ENCODE measurements around the gene DCBLD2. TPM values are rescaled to one million over a fixed set of nuclear protein-coding genes. Genes with fewer than 3 reads are reported as not detected.

The DCBLD2 gene
- total and polyA plus RNA-seq, 2 of the 13 experiments (the other 11 are each of a cell fraction or from before 2014, with no cell fraction given): 43.8 to 56.9 TPM

DNA sequence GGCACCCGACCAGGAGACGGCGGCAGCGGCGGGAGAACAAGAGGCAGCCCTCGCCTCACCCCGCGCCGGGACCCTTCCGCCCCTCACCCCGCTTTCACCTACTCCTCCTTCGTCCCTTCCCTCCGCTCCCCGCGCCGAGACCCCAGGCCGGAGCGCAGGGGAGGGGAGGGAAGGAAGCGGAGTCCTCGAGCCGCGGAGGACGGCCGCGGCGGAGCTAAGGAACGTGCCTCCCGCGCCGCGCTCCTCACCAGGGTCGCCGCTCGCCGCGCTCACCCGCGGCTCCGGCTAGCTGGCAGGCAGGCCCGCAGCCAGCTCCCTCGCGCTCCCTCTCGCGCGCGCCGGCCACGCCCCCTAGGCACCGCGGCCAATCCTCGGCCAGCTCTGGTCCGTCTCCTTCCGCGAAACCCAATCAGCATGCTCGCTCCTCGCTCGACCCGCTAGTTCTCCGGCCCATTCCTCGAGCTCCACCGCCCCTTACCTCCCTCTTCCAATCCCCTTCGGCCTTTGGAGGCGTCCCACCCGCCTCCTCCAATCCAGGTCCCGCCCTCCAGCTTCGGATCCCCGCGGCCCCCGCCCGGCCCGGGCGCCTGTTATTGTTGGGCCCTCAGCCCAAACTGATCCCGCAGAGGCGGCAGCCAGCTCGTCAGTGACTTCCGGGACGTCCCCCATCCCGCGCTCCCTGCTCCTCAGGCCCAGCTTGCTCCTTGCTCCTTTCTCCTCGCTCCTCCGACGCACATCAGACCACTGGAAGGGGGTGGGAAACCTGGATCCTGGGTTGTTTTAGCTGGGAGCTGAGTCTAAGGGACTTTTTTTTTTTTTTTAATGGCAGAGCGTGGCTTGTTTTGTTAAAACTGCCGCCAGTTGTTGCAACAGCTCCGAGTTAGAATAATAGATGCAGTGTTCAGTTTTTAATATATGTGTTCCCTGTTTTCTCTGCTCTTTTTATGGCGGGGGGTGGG lies at the start of gene DCBLD2 (continued):
- no peak for TF ChIP-seq ZNF710 (CRISPR knock-in tag; IDR thresholded peaks at IDR 0.05; ENCODE audit: borderline replicate concordance)
- TF ChIP-seq ZNF468 (CRISPR knock-in tag; IDR thresholded peaks at IDR 0.05): no peak
- no peak for TF ChIP-seq CCAR2 (optimal IDR thresholded peaks at IDR 0.05; ENCODE audit: low read depth, low read length)
- no peak for TF ChIP-seq ZNF337 (CRISPR knock-in tag; IDR thresholded peaks at IDR 0.05; ENCODE audit: borderline replicate concordance, low read depth)
- TF ChIP-seq ZNF136 (CRISPR knock-in tag; IDR thresholded peaks at IDR 0.05; ENCODE audit: low read depth): 0 out of 2 replicates have a peak, but pooled peaks have one; percentile 31
- TF ChIP-seq HNRNPLL (IDR thresholded peaks at IDR 0.05; ENCODE audit: low read depth, low read length, poor library complexity, severe bottlenecking): peak; percentile 71
- TF ChIP-seq, protein P1, sequence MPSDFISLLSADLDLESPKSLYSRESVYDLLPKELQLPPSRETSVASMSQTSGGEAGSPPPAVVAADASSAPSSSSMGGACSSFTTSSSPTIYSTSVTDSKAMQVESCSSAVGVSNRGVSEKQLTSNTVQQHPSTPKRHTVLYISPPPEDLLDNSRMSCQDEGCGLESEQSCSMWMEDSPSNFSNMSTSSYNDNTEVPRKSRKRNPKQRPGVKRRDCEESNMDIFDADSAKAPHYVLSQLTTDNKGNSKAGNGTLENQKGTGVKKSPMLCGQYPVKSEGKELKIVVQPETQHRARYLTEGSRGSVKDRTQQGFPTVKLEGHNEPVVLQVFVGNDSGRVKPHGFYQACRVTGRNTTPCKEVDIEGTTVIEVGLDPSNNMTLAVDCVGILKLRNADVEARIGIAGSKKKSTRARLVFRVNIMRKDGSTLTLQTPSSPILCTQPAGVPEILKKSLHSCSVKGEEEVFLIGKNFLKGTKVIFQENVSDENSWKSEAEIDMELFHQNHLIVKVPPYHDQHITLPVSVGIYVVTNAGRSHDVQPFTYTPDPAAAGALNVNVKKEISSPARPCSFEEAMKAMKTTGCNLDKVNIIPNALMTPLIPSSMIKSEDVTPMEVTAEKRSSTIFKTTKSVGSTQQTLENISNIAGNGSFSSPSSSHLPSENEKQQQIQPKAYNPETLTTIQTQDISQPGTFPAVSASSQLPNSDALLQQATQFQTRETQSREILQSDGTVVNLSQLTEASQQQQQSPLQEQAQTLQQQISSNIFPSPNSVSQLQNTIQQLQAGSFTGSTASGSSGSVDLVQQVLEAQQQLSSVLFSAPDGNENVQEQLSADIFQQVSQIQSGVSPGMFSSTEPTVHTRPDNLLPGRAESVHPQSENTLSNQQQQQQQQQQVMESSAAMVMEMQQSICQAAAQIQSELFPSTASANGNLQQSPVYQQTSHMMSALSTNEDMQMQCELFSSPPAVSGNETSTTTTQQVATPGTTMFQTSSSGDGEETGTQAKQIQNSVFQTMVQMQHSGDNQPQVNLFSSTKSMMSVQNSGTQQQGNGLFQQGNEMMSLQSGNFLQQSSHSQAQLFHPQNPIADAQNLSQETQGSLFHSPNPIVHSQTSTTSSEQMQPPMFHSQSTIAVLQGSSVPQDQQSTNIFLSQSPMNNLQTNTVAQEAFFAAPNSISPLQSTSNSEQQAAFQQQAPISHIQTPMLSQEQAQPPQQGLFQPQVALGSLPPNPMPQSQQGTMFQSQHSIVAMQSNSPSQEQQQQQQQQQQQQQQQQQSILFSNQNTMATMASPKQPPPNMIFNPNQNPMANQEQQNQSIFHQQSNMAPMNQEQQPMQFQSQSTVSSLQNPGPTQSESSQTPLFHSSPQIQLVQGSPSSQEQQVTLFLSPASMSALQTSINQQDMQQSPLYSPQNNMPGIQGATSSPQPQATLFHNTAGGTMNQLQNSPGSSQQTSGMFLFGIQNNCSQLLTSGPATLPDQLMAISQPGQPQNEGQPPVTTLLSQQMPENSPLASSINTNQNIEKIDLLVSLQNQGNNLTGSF (CRISPR knock-in tag; IDR thresholded peaks at IDR 0.05): peak; percentile 40; the same call in 1 of the 2 replicates
- no peak for TF ChIP-seq ZXDC (CRISPR knock-in tag; IDR thresholded peaks at IDR 0.05)
- TF ChIP-seq, protein P2, sequence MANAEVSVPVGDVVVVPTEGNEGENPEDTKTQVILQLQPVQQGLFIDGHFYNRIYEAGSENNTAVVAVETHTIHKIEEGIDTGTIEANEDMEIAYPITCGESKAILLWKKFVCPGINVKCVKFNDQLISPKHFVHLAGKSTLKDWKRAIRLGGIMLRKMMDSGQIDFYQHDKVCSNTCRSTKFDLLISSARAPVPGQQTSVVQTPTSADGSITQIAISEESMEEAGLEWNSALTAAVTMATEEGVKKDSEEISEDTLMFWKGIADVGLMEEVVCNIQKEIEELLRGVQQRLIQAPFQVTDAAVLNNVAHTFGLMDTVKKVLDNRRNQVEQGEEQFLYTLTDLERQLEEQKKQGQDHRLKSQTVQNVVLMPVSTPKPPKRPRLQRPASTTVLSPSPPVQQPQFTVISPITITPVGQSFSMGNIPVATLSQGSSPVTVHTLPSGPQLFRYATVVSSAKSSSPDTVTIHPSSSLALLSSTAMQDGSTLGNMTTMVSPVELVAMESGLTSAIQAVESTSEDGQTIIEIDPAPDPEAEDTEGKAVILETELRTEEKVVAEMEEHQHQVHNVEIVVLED (CRISPR knock-in tag; IDR thresholded peaks at IDR 0.05; ENCODE audit: borderline replicate concordance): no peak
- TF ChIP-seq ZNF816 (CRISPR knock-in tag; IDR thresholded peaks at IDR 0.05; ENCODE audit: borderline replicate concordance): no peak; the same call in 1 of the 2 replicates
- TF ChIP-seq ZNF383 (CRISPR knock-in tag; IDR thresholded peaks at IDR 0.05; ENCODE audit: borderline replicate concordance): no peak
- no peak for TF ChIP-seq XRCC5 (optimal IDR thresholded peaks at IDR 0.05; ENCODE audit: low read length)

Data from HepG2 (cell line).